Ramos (cell line): Measurements from ENCODE around the gene SYT2.
"Not testable (repeated sequence)": the region's sequence is repeated elsewhere in the genome, so short reads cannot be mapped to it uniquely, and the experiment has no call there.

Experiments
- in situ Hi-C: fragments of 300-500 bp; cut with MboI; formaldehyde crosslinking; loops from one replicate; pipeline ENCODE4 v1.14.3; 2022; ENCODE audit warnings: low sequenced_read_pairs; ENCODE audit not compliant: unreplicated experiment

Gene SYT2

GRCh38 chr1:202645097-202645476, 65.2 kb downstream of the SYT2 start:
- in situ Hi-C loops, result no loop called here

- in situ Hi-C loops, result no loop called here
Measured at GRCh38 chr1:202644219-202645096, 65.8 kb downstream of the SYT2 start.

GRCh38 chr1:202643397-202644218, 66.6 kb downstream of the SYT2 start:
- in situ Hi-C loops, result no loop called here

- in situ Hi-C loops, result no loop called here
Measured at GRCh38 chr1:202642619-202643291, 67.5 kb downstream of the SYT2 start.

GRCh38 chr1:202642212-202642611, 68.0 kb downstream of the SYT2 start:
- in situ Hi-C loops, result no loop called here

GRCh38 chr1:202639500-202639899, 70.8 kb downstream of the SYT2 start:
- in situ Hi-C loops, result no loop called here

GRCh38 chr1:202638701-202639305, 71.5 kb downstream of the SYT2 start:
- in situ Hi-C loops, result not testable (repeated sequence)

GRCh38 chr1:202638019-202638700, 72.1 kb downstream of the SYT2 start:
- in situ Hi-C loops, result no loop called here

GRCh38 chr1:202637321-202638018, 72.8 kb downstream of the SYT2 start:
- in situ Hi-C loops, result not testable (repeated sequence)

- in situ Hi-C loops, result not testable (repeated sequence)
Measured at GRCh38 chr1:202636171-202636570, 74.1 kb downstream of the SYT2 start.

- in situ Hi-C loops, result no loop called here
Measured at GRCh38 chr1:202632241-202632640, 78.0 kb downstream of the SYT2 start.

GRCh38 chr1:202631076-202631923, 79.0 kb downstream of the SYT2 start:
- in situ Hi-C loops, result no loop called here

- in situ Hi-C loops, result no loop called here
Measured at GRCh38 chr1:202630541-202630940, 79.7 kb downstream of the SYT2 start.

GRCh38 chr1:202630096-202630495, 80.2 kb downstream of the SYT2 start:
- in situ Hi-C loops, result not testable (repeated sequence)

GRCh38 chr1:202629257-202629811, 80.9 kb downstream of the SYT2 start:
- in situ Hi-C loops, result not testable (repeated sequence)

GRCh38 chr1:202628646-202629215, 81.5 kb downstream of the SYT2 start:
- in situ Hi-C loops, result no loop called here

GRCh38 chr1:202627841-202628565, 82.3 kb downstream of the SYT2 start:
- in situ Hi-C loops, result no loop called here
